ENCODE results near the gene TARBP1.

DNA sequence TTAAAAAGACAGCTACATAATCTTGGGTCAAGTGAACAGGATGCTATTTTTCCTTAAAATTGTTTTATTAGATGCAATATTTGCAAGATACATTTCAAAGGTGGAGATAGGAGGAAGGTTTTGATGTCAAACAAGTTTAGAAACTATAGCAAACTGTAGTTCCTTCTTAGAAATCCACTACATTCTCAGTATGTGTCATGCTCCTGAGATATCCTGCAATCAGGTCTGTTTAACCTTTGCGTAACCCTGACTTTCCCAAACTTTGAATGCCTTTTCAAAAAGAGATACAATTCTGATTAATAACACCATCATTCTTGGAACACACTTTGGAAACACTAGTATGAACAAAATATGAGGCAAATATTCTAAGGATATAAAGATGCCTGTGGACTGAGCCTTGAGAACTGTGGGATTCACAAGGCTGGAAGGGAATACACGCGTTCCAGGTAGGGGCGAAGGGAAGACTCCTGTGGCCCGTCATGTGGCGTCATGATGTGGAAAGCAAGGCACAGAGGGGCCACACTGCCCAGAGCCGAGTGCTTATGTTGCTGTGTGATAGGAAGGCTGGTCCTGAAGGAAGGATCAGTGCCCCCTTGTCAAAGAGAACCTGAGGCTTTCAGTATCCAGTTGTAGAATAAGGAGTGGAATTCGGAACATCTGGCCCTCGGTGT lies 19.6 kb upstream of the TARBP1 start:
- TF ChIP-seq, protein P1, sequence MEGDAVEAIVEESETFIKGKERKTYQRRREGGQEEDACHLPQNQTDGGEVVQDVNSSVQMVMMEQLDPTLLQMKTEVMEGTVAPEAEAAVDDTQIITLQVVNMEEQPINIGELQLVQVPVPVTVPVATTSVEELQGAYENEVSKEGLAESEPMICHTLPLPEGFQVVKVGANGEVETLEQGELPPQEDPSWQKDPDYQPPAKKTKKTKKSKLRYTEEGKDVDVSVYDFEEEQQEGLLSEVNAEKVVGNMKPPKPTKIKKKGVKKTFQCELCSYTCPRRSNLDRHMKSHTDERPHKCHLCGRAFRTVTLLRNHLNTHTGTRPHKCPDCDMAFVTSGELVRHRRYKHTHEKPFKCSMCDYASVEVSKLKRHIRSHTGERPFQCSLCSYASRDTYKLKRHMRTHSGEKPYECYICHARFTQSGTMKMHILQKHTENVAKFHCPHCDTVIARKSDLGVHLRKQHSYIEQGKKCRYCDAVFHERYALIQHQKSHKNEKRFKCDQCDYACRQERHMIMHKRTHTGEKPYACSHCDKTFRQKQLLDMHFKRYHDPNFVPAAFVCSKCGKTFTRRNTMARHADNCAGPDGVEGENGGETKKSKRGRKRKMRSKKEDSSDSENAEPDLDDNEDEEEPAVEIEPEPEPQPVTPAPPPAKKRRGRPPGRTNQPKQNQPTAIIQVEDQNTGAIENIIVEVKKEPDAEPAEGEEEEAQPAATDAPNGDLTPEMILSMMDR (conservative IDR thresholded peaks at IDR 0.05) = no peak
- TF ChIP-seq EZH2 (IDR thresholded peaks at IDR 0.05; ENCODE audit: low read depth) = no peak

Data from PC-9 (cell line).